Fibroblast of upper back skin (primary cell): Measurements from ENCODE around the gene BBS1.

ENCODE experiments used
- DNase-seq: peaks from one replicate; pipeline ENCODE4 v3.0.0-alpha.2; 2013

The BBS1 gene

GRCh38 chr11:66477263-66478201 lies 32.9 kb upstream of the BBS1 start:
- DNase-seq: no peak

DNA sequence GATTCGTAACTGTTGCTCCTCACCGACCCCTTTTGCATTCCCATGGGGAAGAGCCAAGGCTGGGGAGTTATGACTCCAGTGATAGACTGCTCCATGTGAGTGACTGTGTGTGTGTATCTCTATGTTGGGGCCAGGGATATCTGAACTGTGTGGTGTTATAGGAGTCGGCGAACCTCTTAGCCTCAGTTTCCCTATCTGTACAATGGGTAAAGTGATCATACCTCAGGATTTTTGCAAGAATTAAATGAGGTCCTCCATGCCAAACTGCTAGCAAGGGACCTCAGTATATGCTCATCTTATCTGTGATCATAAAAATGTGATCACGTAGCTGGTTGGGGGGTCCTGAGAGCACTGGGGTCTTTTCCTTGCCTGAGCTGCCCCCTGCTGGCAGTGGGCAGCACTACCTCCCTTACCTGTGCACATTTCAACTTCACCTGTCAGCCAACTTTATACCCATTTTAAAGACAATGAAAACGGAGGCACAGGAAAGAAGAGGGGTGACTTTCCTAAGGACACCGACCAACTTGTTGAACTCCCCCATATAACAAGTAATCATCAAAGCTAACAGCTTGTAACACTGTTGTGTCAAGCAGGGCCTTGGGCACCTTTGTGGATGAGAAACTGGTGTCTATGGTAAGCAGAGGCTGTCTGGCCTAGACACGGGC lies 31.6 kb upstream of the BBS1 start:
- no peak for DNase-seq

DNA sequence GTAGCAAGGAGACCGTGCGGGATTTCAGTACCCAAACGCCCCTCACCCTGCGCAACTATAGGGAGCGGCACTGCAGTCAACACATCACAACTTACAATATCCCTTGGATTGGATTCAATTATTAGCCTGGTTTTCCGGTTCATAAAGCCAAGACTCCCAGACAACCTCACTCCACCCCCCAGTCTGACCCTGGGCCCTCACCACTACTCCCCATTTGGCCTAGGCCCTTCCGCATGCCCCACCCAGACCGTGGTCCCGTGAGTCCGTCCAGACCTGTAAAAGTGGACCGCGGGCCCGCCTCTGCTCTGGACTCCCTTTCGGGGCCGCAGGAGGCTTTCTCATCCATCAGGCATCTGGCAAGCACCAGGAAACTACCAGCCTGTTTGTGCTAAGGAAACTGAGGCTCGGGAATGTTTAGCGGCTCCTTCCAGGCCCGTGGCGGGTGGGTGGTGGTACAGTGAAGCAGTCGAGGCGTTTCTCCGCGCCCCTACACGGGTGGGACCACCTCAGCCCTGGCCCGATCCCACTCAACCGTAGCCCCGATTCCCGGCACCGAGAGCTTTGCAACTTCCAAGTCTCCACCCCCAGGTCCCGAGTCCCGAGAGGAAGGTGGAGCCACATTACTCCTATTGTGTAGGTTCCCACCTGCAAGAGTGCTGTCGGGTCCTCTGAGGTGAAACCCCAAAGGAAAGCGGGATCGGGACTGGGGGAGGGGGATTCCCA lies 30.9 kb upstream of the BBS1 start:
- DNase-seq: peak; percentile 23

DNA sequence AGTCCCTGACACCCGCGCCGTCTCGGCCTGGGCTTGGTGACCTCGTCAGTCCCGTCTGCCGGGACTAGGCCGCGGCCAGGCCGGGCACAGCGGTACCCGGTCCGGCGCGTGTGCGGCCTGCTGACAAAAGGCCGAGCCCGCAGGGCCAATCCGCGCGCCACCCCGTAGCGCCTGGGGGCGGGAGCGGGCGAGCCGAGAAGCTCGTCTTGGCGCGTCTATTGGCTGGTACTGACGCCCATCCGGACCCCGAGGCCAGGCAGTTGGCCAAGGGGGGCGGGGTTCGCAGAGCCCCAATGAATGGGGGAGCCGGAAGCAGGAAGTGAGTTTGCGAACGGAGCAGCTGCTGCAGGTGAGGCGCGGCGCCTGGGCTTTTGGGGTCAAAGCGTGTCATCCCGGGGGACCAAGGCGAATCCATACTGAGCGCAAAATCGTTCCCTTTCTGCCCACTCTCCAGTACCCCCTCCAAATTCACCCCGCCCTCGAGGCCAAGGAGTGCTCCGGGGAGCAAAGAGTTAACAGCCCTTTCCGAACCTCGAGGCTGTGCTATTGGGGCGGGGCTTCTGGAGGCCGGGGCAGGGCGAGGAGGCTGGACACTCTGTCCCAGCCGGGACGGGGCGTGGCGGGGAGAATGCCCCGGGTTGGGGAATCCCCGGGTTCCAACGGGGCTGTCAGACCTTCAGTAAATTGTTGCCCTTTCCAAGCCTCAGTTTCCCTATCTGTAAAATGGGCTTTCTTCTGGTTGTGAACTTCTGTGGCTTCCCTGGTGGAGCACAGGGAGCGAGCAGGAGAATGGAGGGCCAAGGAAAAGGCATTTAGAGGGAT lies 30.1 kb upstream of the BBS1 start, which contains the start of gene DPP3:
DPP3 (plus strand) TSS at position 318 of the 822 bp plus-strand sequence. CDS start 1,767 bp downstream, outside the sequence.
- peak; percentile 96 for DNase-seq

DNA sequence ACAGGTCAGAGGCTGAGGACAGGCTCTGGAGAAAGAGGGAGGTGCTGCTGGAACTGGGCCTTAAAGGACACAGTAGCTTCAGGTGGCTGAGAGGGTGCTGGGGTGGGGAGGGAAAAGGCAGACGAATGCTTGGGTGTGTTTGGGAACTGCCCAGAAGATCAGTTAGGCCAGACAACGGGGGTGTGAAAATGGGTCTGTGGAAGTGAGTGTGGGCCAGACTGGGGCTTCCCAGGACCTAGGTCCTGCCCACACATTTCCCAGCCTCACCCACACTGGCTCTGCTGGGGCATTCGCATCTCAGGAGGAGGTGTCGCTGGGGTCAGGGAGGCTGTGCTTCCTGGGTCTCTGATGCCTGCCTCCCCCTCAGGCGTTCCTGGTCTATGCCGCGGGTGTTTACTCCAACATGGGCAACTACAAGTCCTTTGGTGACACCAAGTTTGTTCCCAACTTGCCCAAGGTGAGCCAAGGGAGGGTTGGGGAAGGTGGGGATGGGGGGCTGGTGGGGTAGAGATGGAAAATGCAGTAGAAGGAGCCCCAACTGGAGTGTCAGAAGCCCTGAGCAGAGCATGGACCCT lies 25.5 kb upstream of the BBS1 start:
- no peak for DNase-seq

DNA sequence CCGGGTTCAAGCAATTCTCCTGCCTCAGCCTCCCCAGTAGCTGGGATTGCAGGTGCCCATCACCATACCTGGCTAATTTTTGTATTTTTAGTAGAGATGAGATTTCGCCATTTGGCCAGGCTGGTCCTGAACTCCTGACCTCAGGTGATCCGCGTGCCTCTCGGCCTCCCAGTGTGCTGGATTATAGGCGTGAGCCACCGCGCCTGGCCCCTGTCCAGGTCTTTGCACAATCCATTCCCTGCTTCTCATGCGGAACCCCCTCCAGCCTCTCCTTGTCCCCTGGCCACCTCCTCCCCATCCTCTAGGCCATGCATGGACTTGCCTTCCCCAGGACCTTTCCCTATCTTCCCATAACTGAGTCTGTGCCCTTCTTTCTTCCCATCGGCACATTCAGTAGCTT lies 21.5 kb upstream of the BBS1 start:
- no peak for DNase-seq

DNA sequence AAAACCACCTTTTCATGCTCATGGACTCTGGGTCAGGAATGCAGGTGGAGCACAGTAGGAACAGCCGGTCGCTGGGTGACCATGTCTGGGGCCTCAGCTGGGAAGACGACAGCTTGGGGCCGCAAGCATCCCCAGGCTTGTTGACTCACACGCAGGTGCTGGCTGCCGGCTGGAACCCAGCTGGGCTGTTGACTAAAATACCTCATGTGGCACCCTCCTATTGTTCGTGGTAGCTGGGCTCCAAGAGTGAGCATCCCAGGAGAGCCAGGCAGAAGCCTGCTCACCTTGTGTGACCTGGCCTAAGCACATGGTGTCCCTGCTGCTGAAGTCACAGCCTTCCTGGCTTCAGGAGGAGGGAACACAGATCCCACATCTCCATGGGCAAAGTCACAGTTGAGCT lies 20.8 kb upstream of the BBS1 start:
- no peak for DNase-seq

DNA sequence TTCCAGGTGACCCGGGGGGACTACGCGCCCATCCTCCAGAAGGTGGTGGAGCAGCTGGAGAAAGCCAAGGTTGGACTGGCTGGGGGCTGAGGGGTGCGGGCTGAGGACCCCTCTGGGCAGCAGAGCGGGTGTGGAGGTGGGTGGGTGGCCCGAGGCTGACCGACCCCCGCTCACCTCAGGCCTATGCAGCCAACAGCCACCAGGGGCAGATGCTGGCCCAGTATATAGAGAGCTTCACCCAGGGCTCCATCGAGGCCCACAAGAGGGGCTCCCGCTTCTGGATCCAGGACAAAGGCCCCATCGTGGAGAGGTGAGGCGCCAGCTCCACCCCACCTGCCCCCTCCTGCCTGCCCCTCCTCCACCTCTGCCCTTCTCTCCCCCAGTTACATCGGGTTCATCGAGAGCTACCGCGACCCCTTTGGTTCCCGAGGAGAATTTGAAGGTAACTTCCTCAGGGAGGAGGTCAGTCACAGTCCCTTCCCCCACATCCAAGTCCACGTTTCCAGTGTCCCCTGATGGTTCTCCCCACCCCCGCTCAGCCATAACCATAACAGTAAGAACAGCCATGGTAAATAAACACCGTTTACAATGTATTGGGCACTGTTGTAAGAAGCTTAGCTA lies 19.0 kb upstream of the BBS1 start:
- DNase-seq: no peak

- no peak for DNase-seq
These were observed 18.1 kb upstream of the BBS1 start for GRCh38 chr11:66492161-66492865.

DNA sequence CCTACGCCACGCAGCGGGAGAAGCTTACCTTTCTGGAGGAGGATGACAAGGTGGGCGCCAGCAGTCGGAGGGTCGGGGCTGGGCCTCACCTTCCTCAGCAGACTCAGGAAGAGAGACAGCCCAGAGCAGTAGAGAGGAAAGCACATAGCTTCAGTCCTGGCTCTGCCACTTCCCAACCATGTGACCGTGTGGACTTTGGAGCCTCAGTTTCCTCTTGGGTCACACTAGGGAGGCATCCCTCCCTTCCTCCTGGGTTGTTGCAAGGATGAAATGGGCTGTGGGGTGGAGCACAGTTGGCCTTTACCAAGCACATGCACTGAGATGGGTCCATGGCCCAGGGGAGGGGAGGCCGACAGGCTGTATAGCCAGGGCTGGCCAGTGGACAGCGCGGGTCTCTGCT lies 17.3 kb upstream of the BBS1 start:
- DNase-seq: no peak

- no peak for DNase-seq
These were observed 16.0 kb upstream of the BBS1 start for GRCh38 chr11:66494458-66494857.

DNA sequence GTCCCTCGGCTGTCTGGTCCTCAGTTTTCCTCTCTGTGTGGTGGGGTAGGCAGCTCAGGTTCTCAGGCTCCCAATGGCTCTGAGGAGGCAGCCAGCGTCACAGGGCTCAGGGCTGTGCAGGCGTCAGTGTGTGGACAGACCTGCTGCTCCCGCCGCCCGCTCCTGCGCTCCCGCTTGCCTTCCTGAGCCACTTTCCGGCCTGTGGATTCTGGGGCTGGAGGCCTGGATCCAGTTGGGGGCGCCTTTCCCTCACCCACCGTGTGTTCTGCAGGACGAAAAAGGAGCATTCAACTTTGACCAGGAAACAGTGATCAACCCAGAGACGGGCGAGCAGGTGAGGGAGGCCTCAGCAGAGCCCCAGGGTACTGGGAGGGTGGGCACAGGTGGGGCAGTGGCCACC lies 15.5 kb upstream of the BBS1 start:
- no peak for DNase-seq

DNA sequence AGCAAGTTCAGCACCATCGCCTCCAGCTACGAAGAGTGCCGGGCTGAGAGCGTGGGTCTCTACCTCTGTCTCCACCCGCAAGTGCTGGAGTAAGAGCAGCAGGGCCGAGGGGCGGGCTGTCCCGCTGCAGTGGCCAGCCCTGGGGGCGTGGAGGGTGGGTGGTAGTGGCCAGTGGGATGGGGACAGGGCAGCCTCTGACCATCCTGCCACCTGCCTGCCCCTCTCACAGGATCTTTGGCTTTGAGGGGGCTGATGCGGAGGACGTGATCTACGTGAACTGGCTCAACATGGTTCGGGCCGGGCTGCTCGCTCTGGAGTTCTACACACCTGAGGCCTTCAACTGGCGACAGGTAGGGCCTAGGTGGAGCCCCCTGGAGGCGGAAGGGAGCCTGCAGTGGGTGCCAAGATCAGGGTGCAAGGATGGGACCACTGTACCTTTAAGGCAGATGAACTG lies 15.0 kb upstream of the BBS1 start:
- DNase-seq: no peak

GRCh38 chr11:66497206-66497605 lies 13.2 kb upstream of the BBS1 start:
- DNase-seq: no peak

GRCh38 chr11:66498506-66498905 lies 11.9 kb upstream of the BBS1 start:
- no peak for DNase-seq

DNA sequence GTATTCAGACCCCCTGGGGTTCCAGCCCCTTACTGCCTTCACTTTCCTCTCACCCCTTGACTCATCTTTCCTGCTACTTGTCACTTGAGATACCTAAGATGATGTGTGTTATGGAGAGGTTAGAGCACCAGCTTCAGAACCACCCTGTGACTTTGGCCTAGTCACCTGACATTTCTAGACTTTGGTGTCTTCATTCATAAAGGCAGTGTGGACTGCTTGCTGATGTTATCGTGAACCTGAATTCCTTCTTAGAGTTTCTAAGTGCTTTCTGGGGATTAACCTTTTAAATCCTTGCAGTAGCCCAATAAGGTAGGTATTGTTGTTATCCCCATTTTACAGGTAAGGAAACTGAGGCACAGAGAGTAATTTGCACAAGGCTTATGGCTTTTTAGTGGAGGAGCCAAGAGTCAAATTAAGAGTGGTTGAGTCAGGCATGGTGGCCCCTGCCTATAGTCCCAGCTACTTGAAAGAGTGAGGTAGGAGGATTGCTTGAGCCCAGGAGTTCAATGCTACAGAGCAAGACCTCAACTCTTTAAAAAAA lies 5.1 kb upstream of the BBS1 start:
- DNase-seq: no peak

DNA sequence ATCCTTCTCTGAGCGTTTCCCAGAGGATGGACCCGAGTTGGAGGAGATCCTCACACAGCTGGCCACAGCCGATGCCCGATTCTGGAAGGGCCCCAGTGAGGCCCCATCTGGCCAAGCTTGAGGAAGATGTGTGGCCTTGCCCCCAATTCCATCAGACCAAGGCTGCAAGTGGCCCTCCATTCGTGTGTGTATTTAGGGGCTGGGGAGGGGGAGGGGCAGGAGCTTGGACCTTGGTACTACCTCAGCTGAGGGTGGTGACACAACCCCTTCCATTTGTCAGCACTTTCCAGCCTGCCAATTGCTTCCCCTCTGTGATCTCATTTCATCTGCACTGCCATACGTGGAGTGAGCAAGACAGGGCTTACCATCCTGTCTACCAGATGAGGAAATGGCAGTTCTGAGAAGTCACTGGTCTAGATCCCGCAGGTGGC lies 1.3 kb upstream of the BBS1 start:
- no peak for DNase-seq

DNA sequence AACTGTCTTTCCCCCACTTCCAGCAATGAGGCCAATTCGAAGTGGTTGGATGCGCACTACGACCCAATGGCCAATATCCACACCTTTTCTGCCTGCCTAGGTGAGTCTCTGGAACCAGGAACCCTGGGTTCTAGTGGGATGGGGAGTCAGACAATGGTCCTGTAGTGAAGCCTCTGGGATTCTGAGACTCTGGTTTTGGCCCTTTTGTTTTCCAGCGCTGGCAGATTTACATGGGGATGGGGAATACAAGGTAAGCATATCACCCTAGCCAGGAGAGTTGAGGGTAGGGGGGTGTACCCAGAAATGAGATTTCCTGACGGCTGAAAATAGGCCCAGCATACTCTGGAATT lies 530 bp downstream of the BBS1 start:
- no peak for DNase-seq

- no peak for DNase-seq
These were observed 13.2 kb downstream of the BBS1 start for GRCh38 chr11:66523611-66524010.

DNA sequence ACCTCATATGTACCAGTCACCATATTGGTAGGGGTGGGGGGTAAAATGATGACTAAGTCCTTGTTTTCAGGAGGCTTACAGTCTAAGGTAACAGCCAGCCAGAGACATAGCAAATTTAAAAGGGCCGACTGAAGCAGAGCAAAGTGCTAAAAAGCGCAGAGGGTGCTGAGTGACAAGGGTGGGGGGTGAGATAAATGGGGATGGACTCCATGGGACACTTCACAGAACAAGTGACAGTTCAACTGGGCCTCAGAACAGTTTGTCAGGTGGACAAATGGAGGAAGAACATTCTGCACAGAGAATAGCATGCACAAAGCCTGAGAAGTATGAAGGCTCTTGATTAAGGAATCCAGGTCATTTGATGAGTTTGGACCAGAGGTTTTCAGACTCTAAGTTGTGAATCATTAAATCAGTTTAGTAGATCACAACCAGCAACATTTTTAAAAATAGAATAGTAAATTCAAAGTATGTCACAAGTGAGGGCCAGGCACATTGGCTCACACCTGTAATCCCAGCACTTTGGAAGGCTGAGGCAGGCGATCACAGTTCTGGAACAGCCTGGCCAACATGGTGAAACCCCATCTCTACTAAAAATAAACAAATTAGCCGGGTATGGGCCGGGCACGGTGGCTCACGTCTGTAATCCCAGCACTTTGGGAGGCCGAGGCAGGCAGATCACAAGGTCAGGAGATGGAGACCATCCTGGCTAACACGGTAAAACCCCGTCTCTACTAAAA lies 14.0 kb downstream of the BBS1 start:
- DNase-seq: no peak
